Measurements from ENCODE around the gene SLIT3.

Gene SLIT3

DNA sequence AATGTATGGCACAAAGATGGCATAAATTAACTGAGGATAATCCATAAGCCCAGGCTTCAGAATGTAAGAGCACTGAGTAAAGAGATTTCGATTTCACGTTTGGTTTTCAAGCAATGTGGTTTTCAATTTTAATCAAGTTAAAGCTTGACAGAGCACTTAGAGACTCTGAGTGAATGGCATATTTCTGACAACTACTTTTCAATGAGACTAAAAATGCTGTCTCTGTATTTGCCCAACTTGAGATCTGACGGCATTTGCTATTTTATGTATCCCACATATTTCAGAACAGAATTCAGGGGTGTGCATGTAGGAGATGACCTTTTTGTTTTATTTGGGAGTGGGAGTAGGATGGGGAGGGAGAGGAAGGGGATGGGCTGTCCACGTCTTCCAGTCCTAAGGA, 441.5 kb downstream of the SLIT3 start:
- DNase-seq (ENCODE audit: low spot score), result no peak

DNA sequence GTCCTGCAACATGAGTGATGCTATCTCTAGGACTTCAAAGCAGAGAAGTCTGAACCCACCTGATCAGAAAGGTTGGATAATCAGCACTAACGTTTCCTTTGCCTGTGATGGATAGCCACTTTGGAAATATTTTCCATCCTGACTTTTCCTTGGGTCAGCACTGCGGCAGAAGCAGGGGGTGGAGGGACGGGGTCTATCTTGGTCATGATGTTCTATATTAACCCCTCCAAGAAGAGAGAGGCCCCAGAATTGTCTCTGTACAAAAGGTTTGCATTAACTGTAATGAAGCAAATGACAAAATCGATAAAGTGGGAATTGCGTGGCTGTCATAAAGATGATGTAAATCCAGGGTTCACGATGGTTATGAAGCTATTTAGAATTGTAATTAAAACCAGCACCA, 441.9 kb downstream of the SLIT3 start:
- DNase-seq (ENCODE audit: low spot score), result no peak

DNA sequence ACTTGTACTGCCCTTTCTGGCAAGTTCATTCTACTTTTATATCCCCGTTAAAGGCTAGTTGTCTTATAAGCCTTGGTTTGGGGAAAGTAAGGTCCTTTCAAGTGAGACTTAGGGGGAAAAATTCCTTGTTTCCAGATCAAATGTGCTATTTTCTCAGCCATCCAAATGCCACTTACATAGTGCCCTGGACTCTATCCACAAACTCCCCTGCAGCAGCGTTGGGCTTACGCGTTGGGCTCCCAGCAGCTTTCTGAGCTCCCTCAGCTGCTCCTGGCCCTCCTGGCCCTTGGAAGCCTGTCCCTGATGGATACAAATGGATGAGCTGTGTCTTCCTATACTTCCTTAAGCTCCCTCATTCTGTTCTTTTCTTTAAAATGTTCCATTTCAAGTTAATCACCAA, 442.6 kb downstream of the SLIT3 start:
- DNase-seq (ENCODE audit: low spot score), result no peak

DNA sequence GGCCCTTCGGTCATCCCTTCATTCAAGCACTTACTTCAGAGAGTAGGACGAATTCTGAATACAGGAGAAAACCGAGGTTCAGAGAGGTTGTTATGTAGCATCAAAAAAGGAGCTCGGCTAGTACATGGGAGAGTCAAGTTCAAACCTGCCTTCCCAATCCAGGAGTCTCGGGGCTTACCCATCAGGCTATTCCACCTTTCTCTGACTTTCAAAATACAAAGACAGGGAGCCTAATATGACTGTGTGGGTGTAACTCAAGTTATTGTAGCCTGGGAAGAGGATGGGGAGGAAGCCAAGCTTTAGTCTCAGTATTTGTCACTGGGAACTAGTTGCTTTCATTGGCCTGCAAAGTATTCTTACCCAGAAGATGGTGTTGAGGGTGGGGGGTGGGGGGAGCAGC, 447.0 kb downstream of the SLIT3 start:
- DNase-seq (ENCODE audit: low spot score), result no peak

DNA sequence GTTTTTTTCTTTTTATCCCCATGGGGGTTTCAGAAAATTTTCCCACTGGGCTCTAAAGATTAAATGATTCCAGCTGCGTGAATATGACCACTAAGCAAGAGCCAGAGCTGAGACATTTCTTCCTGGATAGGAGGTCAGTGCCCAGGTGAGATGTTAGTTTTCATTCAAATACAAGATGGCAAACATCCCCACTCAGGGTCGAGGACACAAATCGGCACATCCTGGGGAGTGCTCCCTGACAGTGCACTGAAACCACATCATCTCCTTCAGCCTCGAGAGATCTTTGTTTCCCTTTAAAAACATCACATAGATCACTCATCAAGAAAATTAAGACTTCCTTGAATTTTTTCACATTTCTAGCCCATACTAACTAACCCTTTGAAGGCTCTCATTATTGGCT, 448.6 kb downstream of the SLIT3 start:
- DNase-seq (ENCODE audit: low spot score), result no peak

DNA sequence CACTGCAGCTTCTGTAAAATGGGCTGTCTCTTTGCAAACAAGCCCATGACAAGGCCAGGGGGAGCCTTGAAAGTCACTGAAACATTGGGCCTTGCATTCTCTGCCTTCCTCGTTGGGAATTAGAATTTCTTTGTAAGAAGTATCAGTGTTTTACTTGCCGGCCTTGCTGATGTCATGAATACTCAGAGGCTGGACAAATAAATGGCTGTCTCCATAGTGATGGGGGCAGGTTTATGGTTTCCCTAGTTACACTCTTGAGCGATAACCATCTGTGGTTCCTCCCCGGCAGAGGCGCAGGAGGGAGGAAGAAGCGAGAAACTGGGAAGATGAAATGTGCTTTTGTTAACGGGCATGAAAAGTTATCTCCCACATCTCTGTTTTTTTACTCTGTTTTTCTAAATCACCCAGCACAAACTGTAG, 449.0 kb downstream of the SLIT3 start:
- no peak for DNase-seq (ENCODE audit: low spot score)

DNA sequence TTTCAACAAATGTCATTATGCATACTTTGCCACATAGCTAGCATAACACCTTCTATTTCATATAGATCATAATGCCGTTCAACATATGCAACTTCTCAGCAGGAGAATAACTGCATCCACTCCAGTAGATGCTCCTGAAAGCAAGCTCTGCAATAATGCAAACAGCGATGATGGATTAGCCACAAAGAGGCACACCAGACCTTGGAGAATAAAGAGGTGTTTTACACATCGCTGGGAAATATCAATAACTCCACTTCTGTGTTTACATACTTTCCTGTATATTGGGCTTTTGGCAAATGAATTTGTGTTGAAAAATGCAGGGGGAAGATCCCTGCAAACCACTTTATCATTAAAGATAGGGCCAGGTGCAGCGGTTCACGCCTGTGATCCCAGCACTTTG, 450.3 kb downstream of the SLIT3 start:
- no peak for DNase-seq (ENCODE audit: low spot score)

DNA sequence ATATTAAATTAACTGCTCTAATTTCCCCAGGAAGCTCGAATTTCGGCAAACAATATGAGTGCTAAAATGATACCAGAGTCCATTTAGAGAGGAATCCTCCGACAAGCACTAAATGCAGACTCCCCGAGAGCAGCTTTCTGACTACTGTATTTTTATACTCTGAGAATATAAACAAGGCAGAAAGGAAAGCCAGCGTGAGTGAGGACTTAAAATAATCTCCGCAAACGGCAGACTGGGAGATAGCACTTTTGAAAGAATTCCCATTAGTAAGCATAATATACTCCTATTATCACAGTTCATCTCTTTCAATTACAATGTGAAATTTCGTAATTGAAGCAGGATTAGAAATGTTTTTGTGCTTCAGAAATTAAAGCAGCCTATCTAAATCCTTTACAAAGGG, 452.4 kb downstream of the SLIT3 start:
- DNase-seq (ENCODE audit: low spot score), result no peak

DNA sequence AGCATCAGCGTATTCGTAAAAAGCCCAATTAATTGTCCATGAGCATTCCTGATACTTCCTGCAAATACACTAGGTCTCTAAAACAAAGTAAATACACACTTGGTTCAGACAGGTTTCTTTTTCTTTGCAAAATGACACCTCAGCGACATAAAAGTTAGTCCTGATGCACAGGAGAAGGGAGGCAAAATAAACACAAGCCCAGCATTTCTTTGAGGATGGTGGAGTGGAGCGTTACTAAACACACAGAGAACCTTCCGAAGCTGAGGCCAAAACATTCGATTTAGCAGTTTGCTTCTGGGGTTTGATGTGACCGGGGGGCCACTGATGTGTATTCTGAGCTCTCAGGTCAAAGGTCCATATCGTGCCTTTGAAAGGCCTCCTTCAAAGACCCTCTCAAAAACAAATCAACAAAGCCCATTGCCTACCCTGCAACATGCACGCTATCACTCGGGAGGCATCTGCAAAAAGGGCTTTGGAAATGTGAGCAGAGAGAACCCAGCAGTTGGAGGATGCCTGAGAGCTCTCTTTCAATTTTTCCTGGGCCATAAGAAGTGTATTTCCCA, 453.3 kb downstream of the SLIT3 start:
- no peak for DNase-seq (ENCODE audit: low spot score)

DNA sequence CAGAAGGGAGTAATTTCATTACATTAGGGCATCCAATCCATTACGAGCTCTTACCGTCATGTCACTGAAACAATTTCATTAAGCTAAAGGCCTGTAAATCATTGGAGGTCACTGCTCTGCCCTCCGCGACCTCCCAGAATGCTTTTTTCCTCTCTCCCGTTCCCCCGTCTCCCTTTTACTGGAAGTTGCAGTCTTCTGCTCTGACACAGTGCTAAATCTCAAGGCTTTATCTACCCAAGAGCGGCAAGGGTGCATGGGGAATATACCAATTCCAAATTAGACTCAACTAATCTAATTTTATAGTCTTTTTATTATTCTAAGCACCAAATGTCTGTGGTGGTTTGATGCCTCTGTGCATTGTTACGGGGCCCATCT, 456.0 kb downstream of the SLIT3 start:
- DNase-seq (ENCODE audit: low spot score), result no peak

DNA sequence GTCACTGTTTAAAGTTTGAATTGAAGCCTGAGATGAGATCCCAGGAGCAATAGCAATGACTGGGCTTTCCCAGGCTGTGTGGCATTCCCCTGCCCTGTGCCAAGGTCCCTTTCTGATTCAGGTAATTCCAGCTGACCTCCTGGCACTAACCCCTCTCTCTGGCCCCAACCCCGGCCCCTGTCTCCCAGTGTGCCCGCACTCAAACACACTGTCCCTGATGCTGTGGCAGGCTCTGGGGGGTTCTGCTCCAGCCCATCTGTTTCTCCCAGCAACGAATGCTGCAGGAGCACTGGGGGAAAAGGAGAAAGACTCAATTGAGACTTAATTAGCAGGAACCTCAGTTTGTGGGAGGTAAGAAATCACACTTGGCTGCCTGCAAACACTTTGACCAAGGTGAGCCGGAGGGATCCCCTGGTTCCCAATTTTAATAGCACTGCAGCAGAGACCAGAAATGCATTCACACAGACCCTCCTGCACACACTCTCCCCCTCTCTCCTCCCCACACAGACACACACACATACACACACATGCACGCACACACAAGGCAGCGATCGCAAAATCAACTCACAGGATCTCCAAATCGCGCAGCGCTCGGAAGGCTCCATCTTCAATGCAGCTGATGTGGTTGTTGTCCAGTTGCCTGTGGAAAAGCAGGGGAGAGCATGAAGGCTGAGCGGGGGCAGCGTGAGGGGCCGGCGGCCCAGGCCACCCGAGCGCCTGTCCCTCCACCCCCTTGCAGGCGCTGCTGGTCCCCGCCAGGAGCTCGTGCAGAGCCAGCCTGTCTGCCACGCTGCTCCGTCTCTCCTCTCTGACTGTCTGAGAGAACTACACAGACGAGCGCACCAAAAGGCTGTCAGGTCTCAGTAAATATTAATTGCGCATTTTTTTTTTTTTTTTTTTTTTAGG, 456.7 kb downstream of the SLIT3 start:
- DNase-seq (ENCODE audit: low spot score), result no peak

DNA sequence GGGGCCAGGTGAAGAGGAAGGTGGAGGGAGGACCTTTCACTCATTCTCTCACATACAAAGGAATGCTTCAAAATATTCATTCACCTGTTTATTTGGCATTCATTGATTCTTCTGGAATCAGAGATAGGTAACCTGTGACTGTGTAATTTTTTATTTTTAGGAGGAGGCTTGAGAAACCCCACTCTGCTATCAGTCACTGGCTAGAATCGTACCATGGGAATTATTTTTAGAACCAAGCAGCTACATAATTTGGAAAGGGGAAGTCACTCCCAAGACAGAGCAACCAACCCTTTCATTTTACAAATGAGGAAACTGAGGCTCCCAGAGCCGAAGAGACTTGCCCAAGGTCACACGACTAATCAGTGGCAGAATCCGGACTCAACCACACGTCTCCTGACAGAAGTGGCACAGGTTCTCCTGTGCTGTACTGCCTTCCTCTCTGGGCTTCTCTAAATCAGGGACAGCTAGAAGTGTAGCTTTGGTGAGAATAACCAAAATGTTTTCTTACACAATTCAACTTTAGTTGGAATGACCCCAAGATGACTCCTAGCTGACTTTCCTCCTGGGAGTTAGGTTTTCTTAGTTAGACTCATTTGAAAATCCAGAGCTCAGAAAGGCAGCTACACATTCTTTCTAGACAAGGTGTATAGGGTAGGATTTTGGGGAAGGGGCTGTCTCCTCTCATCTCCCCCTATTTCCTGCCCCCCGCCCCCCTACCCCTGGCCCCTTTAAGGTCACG, 457.5 kb downstream of the SLIT3 start:
- DNase-seq (ENCODE audit: low spot score), result peak; percentile 79

DNA sequence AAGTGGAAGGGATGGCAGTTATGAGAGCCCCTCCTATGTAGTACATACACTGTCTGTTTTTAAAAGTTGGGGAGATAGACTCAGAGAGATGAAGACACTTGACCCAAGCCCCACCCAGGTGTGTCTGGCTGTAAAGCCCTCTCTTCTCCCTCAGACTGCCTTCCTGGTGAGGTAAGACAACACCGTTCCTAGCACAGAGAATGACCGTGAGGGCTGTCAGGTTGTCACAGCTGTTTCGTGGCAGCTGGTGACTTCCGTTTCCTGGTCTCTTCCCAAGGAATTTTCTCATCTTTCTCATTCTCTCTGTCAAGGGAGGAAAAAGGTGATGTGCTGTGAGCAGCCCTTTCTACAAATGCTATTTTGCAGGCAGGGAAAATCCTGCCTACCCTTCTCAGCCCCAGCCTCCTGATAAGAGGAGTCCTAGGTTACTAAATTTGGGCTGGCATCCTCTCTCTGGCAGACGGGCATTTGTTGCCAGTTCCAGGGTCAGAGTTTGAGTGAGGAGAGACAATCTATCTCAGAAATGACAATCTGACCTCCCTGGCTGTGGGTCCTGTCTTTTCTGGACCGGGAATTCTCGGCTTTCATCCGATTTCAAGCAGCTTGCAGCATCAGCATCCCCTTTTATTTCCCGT, 458.3 kb downstream of the SLIT3 start:
- DNase-seq (ENCODE audit: low spot score), result no peak

DNA sequence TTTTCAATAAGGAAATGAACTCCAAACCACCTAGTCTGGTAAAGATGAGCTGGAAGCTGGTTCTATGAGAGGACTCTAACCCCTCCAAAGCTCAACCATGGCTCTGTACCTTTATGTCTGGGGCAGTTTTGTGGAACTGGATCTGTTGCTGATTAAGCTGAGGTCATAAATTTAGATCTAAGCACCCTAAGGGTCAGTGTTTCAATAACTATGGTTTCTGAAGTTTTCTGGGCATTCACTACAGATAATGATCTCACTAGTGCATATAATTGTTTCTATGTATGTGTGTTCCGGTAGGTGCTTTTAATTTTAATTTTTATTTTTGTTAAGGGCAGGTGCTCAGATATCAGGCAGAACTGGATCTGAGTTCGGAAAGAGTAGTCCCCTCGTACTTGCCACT, 463.1 kb downstream of the SLIT3 start:
- DNase-seq (ENCODE audit: low spot score), result no peak

DNA sequence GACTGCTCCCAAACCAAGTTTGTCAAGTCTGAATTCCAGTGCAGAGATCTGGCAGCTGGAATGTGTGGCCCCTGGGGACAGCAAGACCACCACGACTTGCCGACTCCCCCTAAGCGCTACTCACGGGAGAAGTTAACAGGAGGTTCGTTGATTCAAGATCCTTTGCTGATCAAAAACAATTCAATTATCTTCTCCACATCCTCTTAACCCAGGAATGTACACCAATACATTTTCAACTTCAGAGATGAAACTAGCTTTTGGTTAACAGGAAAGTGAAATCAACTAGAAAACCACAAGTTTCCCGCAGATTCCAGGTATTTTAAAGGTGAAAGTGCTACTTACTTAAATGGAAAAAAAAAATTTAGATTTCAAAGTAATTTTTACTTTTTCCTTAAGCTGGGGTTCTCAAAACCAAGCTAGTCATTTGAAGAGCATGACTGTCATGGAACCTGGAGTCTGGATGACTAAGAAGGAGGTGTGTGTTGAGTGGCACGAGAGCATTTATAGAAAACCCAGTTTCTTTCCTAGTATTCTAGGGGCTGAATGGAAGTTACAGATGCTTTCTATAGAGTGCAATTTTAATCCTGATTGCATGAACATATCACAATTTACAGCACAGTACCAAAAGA, 464.2 kb downstream of the SLIT3 start:
- DNase-seq (ENCODE audit: low spot score), result no peak

DNA sequence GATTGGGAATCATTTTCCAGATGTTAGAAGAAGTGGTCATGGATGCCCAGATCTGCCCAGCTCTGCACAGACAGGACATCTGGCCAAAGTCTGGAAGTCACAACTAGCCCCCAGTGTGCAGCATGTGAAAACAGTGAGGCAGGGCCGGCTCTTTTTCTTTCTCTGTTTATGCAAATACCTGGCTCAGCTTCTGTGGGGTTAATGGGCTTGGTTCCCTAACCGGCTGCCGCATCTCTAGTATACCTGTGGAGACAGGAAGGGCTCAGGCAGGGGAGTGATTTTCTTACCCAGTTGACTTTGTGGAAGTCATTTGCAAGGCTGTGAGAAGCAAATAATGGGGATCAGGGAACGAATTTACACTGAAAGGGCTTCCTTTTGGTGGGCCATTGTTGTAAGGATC, 467.0 kb downstream of the SLIT3 start:
- DNase-seq (ENCODE audit: low spot score), result no peak

DNA sequence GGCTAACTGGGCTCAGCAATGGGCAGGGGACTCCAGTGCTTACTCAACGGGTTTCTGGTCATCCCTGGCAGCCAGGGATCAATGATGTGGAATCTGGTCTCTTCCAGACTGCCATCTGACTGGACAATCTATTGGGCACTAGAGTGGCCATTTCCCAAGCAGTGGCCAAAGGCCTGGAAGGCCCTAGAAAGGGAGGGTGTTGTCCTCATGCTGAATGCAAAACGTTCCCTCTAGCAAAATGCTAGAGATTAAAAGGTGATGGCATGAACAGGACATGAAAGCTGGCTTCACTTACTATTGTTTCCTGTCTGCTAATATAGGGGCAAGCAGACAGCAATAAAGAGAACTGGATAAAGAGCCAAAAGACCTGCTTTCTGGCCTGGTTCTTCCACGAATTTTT, 467.6 kb downstream of the SLIT3 start:
- no peak for DNase-seq (ENCODE audit: low spot score)

DNA sequence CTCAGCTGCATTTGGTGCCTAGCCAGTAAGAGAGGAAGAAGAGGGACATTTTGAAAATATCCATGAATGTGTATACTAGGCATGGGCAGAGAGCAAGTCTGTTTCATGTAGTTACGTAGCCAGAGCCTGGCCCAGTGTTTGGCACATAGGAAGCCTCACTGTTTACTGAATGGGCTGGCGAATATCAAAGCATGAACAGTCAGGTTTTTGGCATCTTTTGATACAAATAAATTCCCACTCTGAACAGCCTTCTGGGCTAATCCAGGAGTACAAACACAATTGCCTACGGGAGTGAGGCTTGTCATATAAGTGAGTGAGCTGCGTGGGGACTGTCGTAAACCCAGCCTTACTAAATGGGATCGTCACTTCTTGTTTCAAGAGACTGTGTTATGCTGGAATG, 468.6 kb downstream of the SLIT3 start:
- no peak for DNase-seq (ENCODE audit: low spot score)

DNA sequence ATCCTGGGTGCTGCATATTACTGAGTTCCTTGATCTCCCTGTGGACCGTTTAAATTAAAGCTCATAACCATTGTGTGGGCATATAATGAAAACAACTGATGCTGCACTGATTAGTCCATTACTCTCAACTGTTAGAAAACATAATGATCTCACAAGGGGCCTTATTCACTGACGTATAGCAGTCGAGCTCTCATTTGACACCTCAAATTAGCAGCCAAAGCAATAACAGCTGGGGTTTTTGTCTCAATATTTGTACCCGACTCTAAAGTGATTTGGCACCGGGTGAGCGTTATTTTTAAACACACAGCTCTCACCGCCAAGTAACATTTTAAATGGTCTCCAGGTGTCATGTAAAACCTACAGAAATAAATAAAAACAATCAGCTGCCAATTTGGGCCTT, 469.6 kb downstream of the SLIT3 start:
- DNase-seq (ENCODE audit: low spot score), result no peak

DNA sequence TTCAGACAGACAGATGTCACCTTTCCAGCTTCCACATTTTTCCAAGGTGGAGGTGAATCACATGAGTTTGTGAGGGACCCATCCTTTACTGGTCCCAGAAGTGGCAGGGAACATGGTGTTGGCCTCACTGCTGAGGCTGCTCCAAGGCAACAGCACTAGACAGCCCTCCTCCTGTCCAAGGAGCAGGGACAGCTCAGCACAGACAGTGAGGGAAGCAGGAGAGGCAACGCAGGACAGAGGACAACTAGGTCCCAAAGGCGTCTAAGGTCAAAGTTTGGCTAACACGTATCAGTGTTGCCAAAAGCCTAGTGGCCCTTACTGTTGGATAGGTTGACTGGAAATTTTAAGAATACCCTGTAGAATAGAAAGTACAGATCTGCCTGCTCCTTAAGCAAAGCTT, 470.1 kb downstream of the SLIT3 start:
- no peak for DNase-seq (ENCODE audit: low spot score)

DNA sequence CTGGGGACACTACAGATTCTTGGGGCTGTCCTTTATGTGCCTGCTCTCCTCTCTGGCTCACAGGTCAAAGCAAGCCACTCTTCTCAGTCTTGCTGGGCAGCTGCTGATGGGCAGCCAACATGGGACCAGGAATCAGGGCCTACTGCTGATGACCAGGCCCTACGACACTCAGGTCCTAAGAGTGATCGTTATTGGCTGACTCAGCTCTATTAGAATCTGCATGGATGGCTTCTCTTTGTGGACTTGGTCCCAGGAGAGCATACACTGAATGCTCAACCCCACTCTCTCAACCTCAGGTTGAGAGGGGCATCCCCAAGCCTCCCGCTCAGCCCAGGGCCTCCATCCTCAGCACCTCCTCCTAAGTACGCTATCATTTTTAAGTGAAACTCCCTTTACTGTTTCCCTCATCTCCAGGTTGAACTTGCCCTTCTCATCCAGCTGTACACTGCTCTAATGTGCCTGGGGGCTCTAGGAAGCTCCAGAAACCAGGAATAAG, 471.0 kb downstream of the SLIT3 start:
- DNase-seq (ENCODE audit: low spot score), result no peak

DNA sequence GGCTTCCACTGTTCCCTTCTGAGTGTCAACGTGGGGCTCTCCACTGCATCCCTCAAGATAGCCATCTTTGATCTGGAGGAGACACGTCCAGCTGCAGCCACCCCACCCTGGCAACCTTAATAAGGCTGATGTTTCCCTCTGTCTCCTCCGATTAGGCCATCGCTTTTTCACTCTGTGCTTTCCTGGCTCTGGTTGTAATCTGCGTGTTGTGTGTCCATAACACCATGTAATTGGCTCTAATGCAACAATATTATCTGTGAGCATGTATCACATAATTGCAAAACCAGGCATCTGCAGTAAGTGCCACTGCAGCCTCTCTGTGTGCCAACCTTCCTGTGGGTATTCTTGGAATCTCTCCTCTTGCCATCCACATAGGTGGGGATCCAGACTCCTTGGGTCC, 471.9 kb downstream of the SLIT3 start:
- DNase-seq (ENCODE audit: low spot score), result no peak
